Measurements from ENCODE around the gene GDF15.

DNA sequence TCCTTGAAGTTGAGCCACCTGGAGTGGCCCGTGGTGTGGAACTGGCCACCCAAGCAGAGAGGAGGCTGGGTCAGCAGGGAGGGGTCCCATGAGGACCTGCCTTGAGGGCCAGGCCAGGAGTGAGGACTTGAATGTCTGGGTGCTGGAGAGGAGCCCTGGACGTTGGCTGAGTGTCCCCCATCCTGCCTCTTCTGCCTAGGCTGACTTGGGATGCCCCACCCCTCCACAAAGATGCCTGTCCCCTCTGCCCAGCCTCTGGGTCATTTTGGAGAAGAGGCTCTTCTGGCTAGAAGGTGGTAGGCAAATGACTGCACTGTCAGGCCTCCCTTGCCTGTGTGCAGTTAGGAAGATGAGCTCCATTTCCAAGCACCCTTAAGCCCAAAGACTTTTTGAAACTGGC lies 35.0 kb downstream of the GDF15 start:
- TF ChIP-seq, protein P1, sequence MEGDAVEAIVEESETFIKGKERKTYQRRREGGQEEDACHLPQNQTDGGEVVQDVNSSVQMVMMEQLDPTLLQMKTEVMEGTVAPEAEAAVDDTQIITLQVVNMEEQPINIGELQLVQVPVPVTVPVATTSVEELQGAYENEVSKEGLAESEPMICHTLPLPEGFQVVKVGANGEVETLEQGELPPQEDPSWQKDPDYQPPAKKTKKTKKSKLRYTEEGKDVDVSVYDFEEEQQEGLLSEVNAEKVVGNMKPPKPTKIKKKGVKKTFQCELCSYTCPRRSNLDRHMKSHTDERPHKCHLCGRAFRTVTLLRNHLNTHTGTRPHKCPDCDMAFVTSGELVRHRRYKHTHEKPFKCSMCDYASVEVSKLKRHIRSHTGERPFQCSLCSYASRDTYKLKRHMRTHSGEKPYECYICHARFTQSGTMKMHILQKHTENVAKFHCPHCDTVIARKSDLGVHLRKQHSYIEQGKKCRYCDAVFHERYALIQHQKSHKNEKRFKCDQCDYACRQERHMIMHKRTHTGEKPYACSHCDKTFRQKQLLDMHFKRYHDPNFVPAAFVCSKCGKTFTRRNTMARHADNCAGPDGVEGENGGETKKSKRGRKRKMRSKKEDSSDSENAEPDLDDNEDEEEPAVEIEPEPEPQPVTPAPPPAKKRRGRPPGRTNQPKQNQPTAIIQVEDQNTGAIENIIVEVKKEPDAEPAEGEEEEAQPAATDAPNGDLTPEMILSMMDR (IDR thresholded peaks at IDR 0.05; ENCODE audit: low read length): no peak
- no peak for TF ChIP-seq EZH2 (optimal IDR thresholded peaks at IDR 0.05; ENCODE audit: low read depth, low read length)
- TF ChIP-seq EZH2phosphoT487 (IDR thresholded peaks at IDR 0.05; ENCODE audit: low read length): no peak

Data from MM.1S (cell line).